ENCODE data around the gene TRA2B. TPM values are rescaled to one million over a fixed set of nuclear protein-coding genes. Genes with fewer than 3 reads are reported as not detected.

The TRA2B gene
- total RNA-seq, 3 donors from 2014 or later = 77.0 to 121 (median 92.0) TPM

DNA sequence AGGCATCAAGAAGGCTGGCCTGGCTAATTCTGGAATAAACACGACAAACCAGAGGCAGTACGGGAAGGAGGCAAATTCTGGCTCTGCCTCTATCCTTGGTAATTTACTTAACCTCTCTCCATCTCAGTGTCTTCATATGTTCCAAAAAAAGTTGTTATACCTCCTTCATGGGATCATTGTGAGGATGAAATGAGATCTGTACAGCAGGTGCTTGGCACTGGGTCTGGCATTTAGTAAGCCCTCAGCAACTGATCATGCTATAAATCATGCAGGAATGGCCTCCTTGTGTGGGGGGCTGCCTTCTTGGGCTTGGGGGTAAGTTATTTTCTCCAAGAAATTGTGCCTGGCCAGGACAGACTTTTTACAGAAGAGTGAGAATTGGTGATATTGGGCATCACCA is 38.3 kb upstream of the TRA2B start:
- ATAC-seq = no peak
- TF ChIP-seq CTCF (IDR thresholded peaks at IDR 0.05) = no peak
- no peaks in the 10 kb centered on the region for H3K9me3 ChIP-seq
- H3K4me1 ChIP-seq (ENCODE audit: low read depth) = no peaks in the 10 kb centered on the region
- no peaks in the 10 kb centered on the region for H3K36me3 ChIP-seq (ENCODE audit: low read depth)
- DNase-seq = no peak
- intact Hi-C loops (cut with DNase I, micrococcal nuclease) = no loop called here
- H3K4me3 ChIP-seq = no peak overlapping the region

DNA sequence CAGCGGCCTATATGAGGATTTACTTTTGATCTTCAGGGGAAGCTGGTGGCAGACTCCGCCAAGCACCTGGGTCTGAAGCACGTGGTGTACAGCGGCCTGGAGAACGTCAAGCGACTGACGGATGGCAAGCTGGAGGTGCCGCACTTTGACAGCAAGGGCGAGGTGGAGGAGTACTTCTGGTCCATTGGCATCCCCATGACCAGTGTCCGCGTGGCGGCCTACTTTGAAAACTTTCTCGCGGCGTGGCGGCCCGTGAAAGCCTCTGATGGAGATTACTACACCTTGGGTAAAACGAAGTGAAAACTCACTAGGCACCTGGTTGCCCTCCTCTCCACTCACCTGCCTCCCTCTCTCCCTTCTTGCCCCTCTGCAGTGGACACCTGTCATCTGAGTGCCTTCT is 33.8 kb upstream of the TRA2B start:
- no peak for ATAC-seq
- intact Hi-C loops (cut with DNase I, micrococcal nuclease) = no loop called here
- Histone ChIP-seq H3K4me3 (no peak overlapping the region), H3K9me3 (no peaks in the 10 kb centered on the region), H3K4me1 (ENCODE audit: low read depth) (no peaks in the 10 kb centered on the region), H3K36me3 (ENCODE audit: low read depth) (no peaks in the 10 kb centered on the region)
- no peak for DNase-seq
- no peak for TF ChIP-seq CTCF (IDR thresholded peaks at IDR 0.05)

GRCh38 chr3:185968168-185968567 is 30.4 kb upstream of the TRA2B start:
- ATAC-seq (no peak), DNase-seq (no peak)
- no peak for TF ChIP-seq CTCF (IDR thresholded peaks at IDR 0.05)
- no peaks in the 10 kb centered on the region for H3K36me3 ChIP-seq (ENCODE audit: low read depth)
- no peaks in the 10 kb centered on the region for H3K4me1 ChIP-seq (ENCODE audit: low read depth)
- no peak overlapping the region for H3K4me3 ChIP-seq
- H3K9me3 ChIP-seq = no peaks in the 10 kb centered on the region
- intact Hi-C loops (cut with DNase I, micrococcal nuclease) = no loop called here

DNA sequence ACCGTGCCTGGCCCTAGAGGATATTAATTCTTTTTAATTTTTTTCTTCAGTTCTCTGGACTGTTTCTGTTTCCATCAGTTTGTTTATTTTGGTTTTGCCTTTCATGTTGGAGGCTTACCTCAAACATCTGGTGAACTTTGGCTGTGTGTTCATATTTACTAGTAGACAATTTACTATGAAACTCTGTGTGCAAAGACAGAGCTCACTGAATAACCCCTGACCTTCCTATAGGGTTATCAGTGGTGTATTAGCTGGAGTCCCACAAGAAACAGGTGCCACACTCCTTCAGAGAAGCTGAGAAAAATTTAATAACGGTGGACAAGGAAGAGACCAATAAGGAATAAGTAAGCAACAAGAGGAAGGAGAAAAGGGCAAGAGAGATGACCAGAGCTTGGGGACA is 28.8 kb upstream of the TRA2B start:
- TF ChIP-seq CTCF (IDR thresholded peaks at IDR 0.05) = no peak
- no peak overlapping the region for H3K4me3 ChIP-seq
- intact Hi-C loops (cut with DNase I, micrococcal nuclease) = no loop called here
- no peaks in the 10 kb centered on the region for H3K9me3 ChIP-seq
- no peak for DNase-seq
- ATAC-seq = no peak
- no peaks in the 10 kb centered on the region for H3K4me1 ChIP-seq (ENCODE audit: low read depth)
- no peaks in the 10 kb centered on the region for H3K36me3 ChIP-seq (ENCODE audit: low read depth)

DNA sequence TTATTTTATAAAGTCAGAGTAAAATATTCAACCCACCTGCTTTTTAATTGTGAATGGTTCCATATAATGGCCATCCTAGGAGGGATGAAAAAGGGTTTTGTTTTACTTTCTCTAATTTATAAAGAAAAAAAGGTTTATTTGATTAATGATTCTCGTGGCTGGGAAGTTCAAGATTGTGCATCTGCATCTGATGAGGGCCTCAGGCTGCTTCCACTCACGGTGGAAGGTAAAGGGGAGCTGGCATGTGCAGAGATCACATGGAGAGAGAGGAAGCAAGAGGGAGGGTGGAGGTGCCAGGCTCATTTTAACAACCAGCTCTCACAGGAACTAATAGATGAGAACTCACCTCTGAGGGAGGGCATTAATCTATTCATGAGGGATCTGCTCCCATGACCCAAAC is 27.7 kb upstream of the TRA2B start:
- DNase-seq (no peak), ATAC-seq (no peak)
- intact Hi-C loops (cut with DNase I, micrococcal nuclease) = no loop called here
- Histone ChIP-seq H3K4me1 (ENCODE audit: low read depth) (no peaks in the 10 kb centered on the region), H3K9me3 (no peaks in the 10 kb centered on the region), H3K36me3 (ENCODE audit: low read depth) (no peaks in the 10 kb centered on the region), H3K4me3 (no peak overlapping the region)
- no peak for TF ChIP-seq CTCF (IDR thresholded peaks at IDR 0.05)

- no peak for DNase-seq
- peaks cover 6% of the 10 kb centered on the region for H3K4me1 ChIP-seq (ENCODE audit: low read depth)
- H3K4me3 ChIP-seq = no peak overlapping the region
- no peak for ATAC-seq
- no peaks in the 10 kb centered on the region for H3K36me3 ChIP-seq (ENCODE audit: low read depth)
- H3K9me3 ChIP-seq = no peaks in the 10 kb centered on the region
- intact Hi-C loops (cut with DNase I, micrococcal nuclease) = no loop called here
- no peak for TF ChIP-seq CTCF (IDR thresholded peaks at IDR 0.05)
Observed at GRCh38 chr3:185961675-185962232, 23.9 kb upstream of the TRA2B start.

Data from mucosa of descending colon (tissue), 3 donors.